MCF 10A (cell line): ENCODE data around the gene UBQLN4. TPM values are rescaled to one million over a fixed set of nuclear protein-coding genes. Genes with fewer than 3 reads are reported as not detected.

Experiments
- Bru-seq: library from RNA; stranded (reverse); fragments of 400-500 nt; gene quantifications from one replicate; lab custom pipeline; 2021; lab: Mats Ljungman, UMichigan
- BruChase-seq, 2 experiments: library from RNA; stranded (reverse); fragments of 400-500 nt; gene quantifications; one replicate each; lab custom pipeline; 2021; lab: Mats Ljungman, UMichigan
- BruUV-seq: library from RNA; stranded (reverse); fragments of 400-500 nt; replicated peaks from 2 replicates; lab custom pipeline; 2021; lab: Mats Ljungman, UMichigan
- CTCF ChIA-PET: fragments of 300-600 bp; sonication (Branson Sonifier 250); formaldehyde crosslinking; extraction: SDS; loops from one replicate; lab custom pipeline; 2021; ENCODE audit warnings: antibody characterized with exemption, inconsistent platforms; lab: Yijun Ruan, JAX
- POLR2A ChIA-PET: fragments of 300-600, 350-650 bp; sonication (Branson Sonifier 250); formaldehyde crosslinking; extraction: SDS; loops from one replicate; lab custom pipeline; 2020; ENCODE audit warnings: antibody characterized with exemption, inconsistent platforms; lab: Yijun Ruan, JAX
- DNase-seq: peaks from one replicate; pipeline ENCODE4 v3.0.0-alpha.2; 2018; ENCODE audit not compliant: unreplicated experiment
- H3K27ac Mint-ChIP-seq: one replicate; pipeline ENCODE4 v1.8.0; 2022; ENCODE audit warnings: mild to moderate bottlenecking, low read depth, mixed read lengths; ENCODE audit not compliant: unreplicated experiment
- H3K27me3 Mint-ChIP-seq: one replicate; pipeline ENCODE4 v1.8.0; 2022; ENCODE audit warnings: mixed read lengths; ENCODE audit not compliant: insufficient read depth, unreplicated experiment
- H3K36me3 Mint-ChIP-seq: one replicate; pipeline ENCODE4 v1.8.0; 2022; ENCODE audit warnings: mild to moderate bottlenecking, moderate library complexity, mixed read lengths; ENCODE audit not compliant: insufficient read depth, unreplicated experiment
- H3K4me1 Mint-ChIP-seq: one replicate; pipeline ENCODE4 v1.8.0; 2022; ENCODE audit warnings: mixed read lengths; ENCODE audit not compliant: insufficient read depth, unreplicated experiment
- H3K4me3 Mint-ChIP-seq: one replicate; pipeline ENCODE4 v1.8.0; 2022; ENCODE audit warnings: mild to moderate bottlenecking, moderate library complexity, mixed read lengths; ENCODE audit not compliant: unreplicated experiment
- H3K9me3 Mint-ChIP-seq: one replicate; pipeline ENCODE4 v1.8.0; 2022; ENCODE audit warnings: mixed read lengths; ENCODE audit not compliant: unreplicated experiment
- CTCF ChIP-seq: fragments of 200-600 bp; IDR thresholded peaks from one replicate; pipeline ENCODE4 v1.8.0; 2022; ENCODE audit warnings: antibody characterized with exemption, mild to moderate bottlenecking; ENCODE audit not compliant: unreplicated experiment
- intact Hi-C: fragments of 100-400 bp; cut with micrococcal nuclease; formaldehyde crosslinking; loops from 2 replicates; pipeline ENCODE4 v1.14.1; 2022
- long read RNA-seq: library from polyadenylated mRNA; stranded (forward); transcript quantifications from one replicate; pipeline ENCODE4 v2.0.0, GENCODE V29; 2022
- total RNA-seq: library from RNA; stranded (reverse); gene quantifications from 2 replicates; pipeline ENCODE4 v1.2.3, GENCODE V29; 2022

Gene UBQLN4
- 49.0 and 51.4 TPM in 2 replicates for total RNA-seq
- Bru-seq, nascent RNA, result percentile 61 among the genes with signal in this experiment
- percentile 88 among the genes with signal in this experiment for BruChase-seq, experiment 1, labeled RNA remaining after a 6-hour chase
- BruChase-seq, experiment 2, labeled RNA remaining after a 2-hour chase, result percentile 75 among the genes with signal in this experiment
- long read RNA-seq, transcript UBQLN4-201 (11 exons, 3,576 nt), result major isoform, 104 of 141 reads
- long read RNA-seq, partial matches to known transcripts, result 13 of 141 reads
- long read RNA-seq, other reads (novel, unspliced or antisense), result 24 of 141 reads

- peak within 1 kb of the TSS; percentile 95 for H3K27ac Mint-ChIP-seq
- H3K27me3 Mint-ChIP-seq, result no peaks in the 10 kb centered on the region
- H3K4me3 Mint-ChIP-seq, result peak within 1 kb of the TSS; percentile 99
- peak; percentile 57 for TF ChIP-seq CTCF
- H3K9me3 Mint-ChIP-seq, result no peaks in the 10 kb centered on the region
- TSS peak; percentile 99 for BruUV-seq
- intact Hi-C loops, result loop anchor here (2.0 to 10.0 kb wide), 4 partner anchors 33 to 399 kb away; partner anchors contain the start of gene SSR2
- peak; percentile 91 for DNase-seq
- ChIA-PET CTCF (interaction anchor here (0.7 to 3.3 kb wide), 6 partner anchors 12 to 265 kb away, joined by 3 to 11 read pairs (median 3); no protein-coding TSS in a partner anchor), POLR2A (interaction anchor here (0.6 to 2.8 kb wide), 17 partner anchors 12 to 548 kb away, joined by 3 to 10 read pairs (median 3); partner anchors contain the start of genes ARHGEF2, GPATCH4, KHDC4 and SLC25A44)
- peaks cover 38% of the 10 kb centered on the region for H3K36me3 Mint-ChIP-seq
- H3K4me1 Mint-ChIP-seq, result peaks cover 37% of the 10 kb centered on the region
Observed at GRCh38 chr1:156053768-156054499, at the start of gene UBQLN4. Gene UBQLN4, minus strand, starts transcription at chr1:156053798. Its CDS starts 97 bp downstream, at chr1:156053701.

- CTCF ChIA-PET, result interaction anchor here (0.6 to 26.9 kb wide), 6 partner anchors 12 to 125 kb away, joined by 3 to 1892 read pairs (median 4); partner anchors contain the start of genes LMNA, SEMA4A and SLC25A44
- no TSS peak for BruUV-seq
- TF ChIP-seq CTCF, result no peak
- no peak overlapping the region for H3K4me3 Mint-ChIP-seq
- H3K27me3 Mint-ChIP-seq, result no peaks in the 10 kb centered on the region
- H3K9me3 Mint-ChIP-seq, result no peaks in the 10 kb centered on the region
- H3K36me3 Mint-ChIP-seq, result peaks cover 7% of the 10 kb centered on the region
- intact Hi-C loops, result no loop called here
- DNase-seq, result no peak
- peaks cover 59% of the 10 kb centered on the region for H3K4me1 Mint-ChIP-seq
- peak overlapping the region; percentile 91 for H3K27ac Mint-ChIP-seq
- POLR2A ChIA-PET, result interaction anchor here (0.6 to 28.2 kb wide), 6 partner anchors 21 to 342 kb away, joined by 3 to 960 read pairs (median 4); partner anchors contain the start of gene LMNA
Observed at GRCh38 chr1:156102633-156103511, 49.3 kb upstream of the UBQLN4 start.

- Mint-ChIP-seq H3K9me3 (no peaks in the 10 kb centered on the region), H3K4me1 (peaks cover 60% of the 10 kb centered on the region), H3K27ac (no peak overlapping the region), H3K36me3 (peaks cover 7% of the 10 kb centered on the region), H3K4me3 (no peak overlapping the region), H3K27me3 (no peaks in the 10 kb centered on the region)
- BruUV-seq, result no TSS peak
- TF ChIP-seq CTCF, result no peak
- CTCF ChIA-PET, result interaction anchor here (0.6 to 26.9 kb wide), 6 partner anchors 11 to 140 kb away, joined by 3 to 1892 read pairs (median 118); partner anchors contain the start of genes LMNA, SEMA4A and SLC25A44
- POLR2A ChIA-PET, result interaction anchor here (0.6 to 28.2 kb wide), 7 partner anchors 22 to 341 kb away, joined by 3 to 960 read pairs (median 4); partner anchors contain the start of genes LMNA and PMF1
- DNase-seq, result no peak
- intact Hi-C loops, result no loop called here
Observed at GRCh38 chr1:156101880-156102279, 48.3 kb upstream of the UBQLN4 start.
